ENCODE results near the gene TBC1D22A. TPM values are rescaled to one million over a fixed set of nuclear protein-coding genes. Genes with fewer than 3 reads are reported as not detected.

Gene TBC1D22A
- total RNA-seq, 1 experiment from 2014 or later, result 14.3 TPM

- H3K27ac ChIP-seq (ENCODE audit: low read length), result peak overlapping the region; percentile 99
- 0 out of 2 replicates have a peak overlapping the region, but pooled peaks have one; percentile 72 for H3K4me2 ChIP-seq (ENCODE audit: low read length)
- no peaks in the 10 kb centered on the region for H4K20me1 ChIP-seq (ENCODE audit: low read length)
- no peak overlapping the region for H2AFZ ChIP-seq (ENCODE audit: low read length)
- peaks cover 8% of the 10 kb centered on the region; the same call in 1 of the 2 replicates for H3K36me3 ChIP-seq (ENCODE audit: low read depth, low read length)
- BruUV-seq (replicated peaks), result no TSS peak
- H3K9me3 ChIP-seq (ENCODE audit: low read length), result 0 out of 2 replicates have a peak, but pooled peaks cover 4% of the 10 kb centered on the region
- no peak for TF ChIP-seq CTCF (conservative IDR thresholded peaks at IDR 0.05; ENCODE audit: low read depth, low read length)
- no peak for TF ChIP-seq EZH2 (IDR thresholded peaks at IDR 0.05; ENCODE audit: low read length, unreplicated experiment)
- no peak for TF ChIP-seq EZH2phosphoT487 (IDR thresholded peaks at IDR 0.05; ENCODE audit: borderline replicate concordance, low read length)
- H3K4me1 ChIP-seq (ENCODE audit: insufficient read depth, low read length), result peaks cover 13% of the 10 kb centered on the region
- no peak for ATAC-seq
- intact Hi-C loops (cut with micrococcal nuclease), result loop anchor here (1.0 kb wide), 1 partner anchor 7 kb away; the partner anchor contains the start of gene TBC1D22A
- no peak overlapping the region for H3K9ac ChIP-seq (ENCODE audit: low read length)
- H3F3A ChIP-seq (ENCODE audit: low read length, unreplicated experiment), result no peaks in the 10 kb centered on the region
- POLR2A ChIA-PET (ENCODE audit: unreplicated experiment), result interaction anchor here (0.5 to 0.8 kb wide), 2 partner anchors 8 to 9 kb away, joined by 5 to 11 read pairs; partner anchors contain the start of gene TBC1D22A
- no peaks in the 10 kb centered on the region for H3K9me2 ChIP-seq (replicated peaks; ENCODE audit: low read length)
- H3K4me3 ChIP-seq (ENCODE audit: low read length), result no peak overlapping the region
- H3K79me2 ChIP-seq (ENCODE audit: low read length), result no peaks in the 10 kb centered on the region
- no peaks in the 10 kb centered on the region for H3K27me3 ChIP-seq (ENCODE audit: low read length)
- CTCF ChIA-PET, result no interaction called here
- no peak for DNase-seq
Measured at GRCh38 chr22:46754826-46755225, 7.6 kb upstream of the TBC1D22A start.

GRCh38 chr22:46755525-46755924 lies 6.9 kb upstream of the TBC1D22A start:
- intact Hi-C loops (cut with micrococcal nuclease), result no loop called here
- Histone ChIP-seq H3K4me2 (ENCODE audit: low read length) (no peak overlapping the region), H3K79me2 (ENCODE audit: low read length) (peaks cover under 1% of the 10 kb centered on the region; the same call in 1 of the 2 replicates), H3K9me3 (ENCODE audit: low read length) (0 out of 2 replicates have a peak, but pooled peaks cover 4% of the 10 kb centered on the region), H3K4me1 (ENCODE audit: insufficient read depth, low read length) (peaks cover 13% of the 10 kb centered on the region), H3K9me2 (replicated peaks; ENCODE audit: low read length) (no peaks in the 10 kb centered on the region), H3K36me3 (ENCODE audit: low read depth, low read length) (peaks cover 8% of the 10 kb centered on the region; the same call in 1 of the 2 replicates), H3K27me3 (ENCODE audit: low read length) (no peaks in the 10 kb centered on the region), H3K4me3 (ENCODE audit: low read length) (no peak overlapping the region), H3K27ac (ENCODE audit: low read length) (no peak overlapping the region), H3F3A (ENCODE audit: low read length, unreplicated experiment) (no peaks in the 10 kb centered on the region), H2AFZ (ENCODE audit: low read length) (no peak overlapping the region), H3K9ac (ENCODE audit: low read length) (no peak overlapping the region), H4K20me1 (ENCODE audit: low read length) (no peaks in the 10 kb centered on the region)
- DNase-seq, result no peak
- TF ChIP-seq EZH2 (IDR thresholded peaks at IDR 0.05; ENCODE audit: low read length, unreplicated experiment), result no peak
- no peak for TF ChIP-seq CTCF (conservative IDR thresholded peaks at IDR 0.05; ENCODE audit: low read depth, low read length)
- no peak for TF ChIP-seq EZH2phosphoT487 (IDR thresholded peaks at IDR 0.05; ENCODE audit: borderline replicate concordance, low read length)
- ChIA-PET CTCF (no interaction called here), POLR2A (ENCODE audit: unreplicated experiment) (no interaction called here)
- no TSS peak for BruUV-seq (replicated peaks)
- ATAC-seq, result no peak

GRCh38 chr22:46756097-46756496 lies 6.4 kb upstream of the TBC1D22A start:
- TF ChIP-seq EZH2 (IDR thresholded peaks at IDR 0.05; ENCODE audit: low read length, unreplicated experiment) (no peak), EZH2phosphoT487 (IDR thresholded peaks at IDR 0.05; ENCODE audit: borderline replicate concordance, low read length) (no peak), CTCF (conservative IDR thresholded peaks at IDR 0.05; ENCODE audit: low read depth, low read length) (no peak)
- H3K79me2 ChIP-seq (ENCODE audit: low read length), result peaks cover 7% of the 10 kb centered on the region
- no TSS peak for BruUV-seq (replicated peaks)
- DNase-seq (no peak), ATAC-seq (no peak)
- CTCF ChIA-PET, result no interaction called here
- no peaks in the 10 kb centered on the region for H3F3A ChIP-seq (ENCODE audit: low read length, unreplicated experiment)
- peaks cover 8% of the 10 kb centered on the region; the same call in 1 of the 2 replicates for H3K36me3 ChIP-seq (ENCODE audit: low read depth, low read length)
- H3K27ac ChIP-seq (ENCODE audit: low read length), result no peak overlapping the region
- no peak overlapping the region for H3K4me2 ChIP-seq (ENCODE audit: low read length)
- POLR2A ChIA-PET (ENCODE audit: unreplicated experiment), result no interaction called here
- peaks cover 18% of the 10 kb centered on the region for H3K4me1 ChIP-seq (ENCODE audit: insufficient read depth, low read length)
- 0 out of 2 replicates have a peak, but pooled peaks cover 4% of the 10 kb centered on the region for H3K9me3 ChIP-seq (ENCODE audit: low read length)
- intact Hi-C loops (cut with micrococcal nuclease), result no loop called here
- no peaks in the 10 kb centered on the region for H3K27me3 ChIP-seq (ENCODE audit: low read length)
- no peak overlapping the region for H3K9ac ChIP-seq (ENCODE audit: low read length)
- H4K20me1 ChIP-seq (ENCODE audit: low read length), result no peaks in the 10 kb centered on the region
- H2AFZ ChIP-seq (ENCODE audit: low read length), result no peak overlapping the region
- no peak overlapping the region for H3K4me3 ChIP-seq (ENCODE audit: low read length)
- no peaks in the 10 kb centered on the region for H3K9me2 ChIP-seq (replicated peaks; ENCODE audit: low read length)

Data from PC-3 (cell line).